OCI-M1 (cell line): Measurements from ENCODE around the gene UBE2K.
"Not testable (repeated sequence)": the region's sequence is repeated elsewhere in the genome, so short reads cannot be mapped to it uniquely, and the experiment has no call there.

ENCODE experiments used
- DNase-seq: peaks from one replicate; lab custom pipeline; 2025; lab: John Stamatoyannopoulos, UW

UBE2K gene

GRCh38 chr4:39689970-39690369, 8.0 kb upstream of the UBE2K start:
- DNase-seq, result no peak

- DNase-seq, result peak; percentile 74
Measured at GRCh38 chr4:39698424-39699009, 581 bp downstream of the UBE2K start.

GRCh38 chr4:39699687-39700409, 1.9 kb downstream of the UBE2K start:
- DNase-seq, result peak; percentile 63

GRCh38 chr4:39700554-39700953, 2.6 kb downstream of the UBE2K start:
- peak; percentile 21 for DNase-seq

- no peak for DNase-seq
Measured at GRCh38 chr4:39702716-39703115, 4.8 kb downstream of the UBE2K start.

GRCh38 chr4:39704789-39705188, 6.9 kb downstream of the UBE2K start:
- DNase-seq, result not testable (repeated sequence)

- no peak for DNase-seq
Measured at GRCh38 chr4:39706334-39706733, 8.4 kb downstream of the UBE2K start.

- peak; percentile 42 for DNase-seq
Measured at GRCh38 chr4:39706741-39707511, 9.0 kb downstream of the UBE2K start.

- DNase-seq, result no peak
Measured at GRCh38 chr4:39710098-39710896, 12.4 kb downstream of the UBE2K start.

GRCh38 chr4:39712819-39713607, 15.1 kb downstream of the UBE2K start:
- no peak for DNase-seq

- DNase-seq, result no peak
Measured at GRCh38 chr4:39713691-39714090, 15.8 kb downstream of the UBE2K start.

GRCh38 chr4:39714166-39714565, 16.2 kb downstream of the UBE2K start:
- DNase-seq, result no peak

GRCh38 chr4:39715788-39716187, 17.9 kb downstream of the UBE2K start:
- DNase-seq, result no peak

GRCh38 chr4:39716356-39716755, 18.4 kb downstream of the UBE2K start:
- no peak for DNase-seq

GRCh38 chr4:39717743-39718142, 19.8 kb downstream of the UBE2K start:
- DNase-seq, result not testable (repeated sequence)

GRCh38 chr4:39718366-39719323, 20.7 kb downstream of the UBE2K start:
- no peak for DNase-seq

GRCh38 chr4:39719804-39720580, 22.1 kb downstream of the UBE2K start:
- no peak for DNase-seq

GRCh38 chr4:39721273-39721672, 23.3 kb downstream of the UBE2K start:
- not testable (repeated sequence) for DNase-seq

- DNase-seq, result no peak
Measured at GRCh38 chr4:39721788-39722187, 23.9 kb downstream of the UBE2K start.
